NCI-H1092 (cell line): ENCODE data around the gene DBF4B.

Source experiments
- DNase-seq: peaks from one replicate; lab custom pipeline; 2025; lab: John Stamatoyannopoulos, UW

Gene DBF4B

GRCh38 chr17:44777394-44778348 is 69.2 kb downstream of the DBF4B start:
- DNase-seq: no peak

DNA sequence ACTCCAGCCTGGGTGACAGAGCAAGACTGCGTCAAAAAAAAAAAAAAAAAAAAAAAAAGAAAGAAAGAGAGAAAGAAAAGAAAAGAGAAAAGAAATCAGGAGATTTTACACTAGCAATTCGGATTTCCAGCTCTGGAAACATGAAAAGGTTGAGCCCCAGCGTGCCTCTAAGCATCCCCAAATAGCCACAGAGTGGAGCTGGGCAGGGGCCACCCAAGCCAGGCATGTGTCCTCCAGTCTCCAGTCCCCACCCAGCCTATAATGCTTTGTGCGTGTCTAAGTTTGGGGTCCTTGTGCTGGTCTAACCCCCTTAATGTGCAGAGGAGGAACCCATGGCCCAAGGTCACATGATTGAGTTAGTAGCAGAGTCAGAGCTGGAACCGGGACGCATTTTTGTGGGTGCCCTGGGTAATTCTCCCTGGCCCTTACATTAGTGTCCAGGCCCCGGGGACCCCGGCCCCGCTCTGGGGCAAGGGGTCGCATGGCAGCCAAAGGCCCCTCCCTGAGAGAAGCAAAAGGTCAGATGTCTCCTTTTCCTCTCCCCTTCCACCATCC is 70.3 kb downstream of the DBF4B start:
- DNase-seq: no peak

DNA sequence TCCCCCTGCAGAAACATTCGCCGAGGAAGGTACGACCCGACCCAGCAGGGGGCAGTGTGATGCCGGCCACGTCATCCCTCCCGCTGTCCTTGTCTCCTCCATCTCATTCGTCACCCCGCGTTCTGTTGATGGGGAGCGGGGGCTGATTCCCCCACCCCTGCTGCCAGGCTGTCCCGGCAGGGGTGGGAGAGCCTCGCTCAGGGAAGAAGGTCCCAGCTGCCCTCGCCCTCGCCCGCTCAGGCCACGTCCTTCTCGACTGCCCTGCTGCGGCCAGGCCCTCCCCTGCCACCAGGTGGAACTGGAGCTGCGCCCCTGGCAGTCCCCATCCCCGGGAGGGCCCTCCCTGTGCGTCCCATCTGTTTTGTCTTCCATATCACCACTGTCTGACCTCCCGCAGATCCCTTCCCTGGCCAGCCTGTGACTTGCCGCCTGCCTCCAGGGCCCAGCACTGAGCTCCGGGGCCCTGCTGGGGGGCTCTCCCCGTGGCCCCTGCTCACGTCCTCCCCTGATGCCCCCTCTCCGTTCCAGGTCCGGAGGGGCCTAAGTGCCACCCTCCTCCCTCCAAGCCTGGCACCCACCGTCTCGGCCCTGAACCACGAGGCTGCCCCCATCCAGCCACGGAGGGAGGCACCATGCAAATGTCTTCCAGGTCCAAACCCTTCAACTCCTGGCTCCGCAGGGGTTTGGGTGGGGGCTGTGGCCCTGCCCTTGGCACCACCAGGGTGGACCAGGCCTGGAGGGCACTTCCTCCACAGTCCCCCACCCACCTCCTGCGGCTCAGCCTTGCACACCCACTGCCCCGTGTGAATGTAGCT is 71.0 kb downstream of the DBF4B start:
- DNase-seq: peak; percentile 21

DNA sequence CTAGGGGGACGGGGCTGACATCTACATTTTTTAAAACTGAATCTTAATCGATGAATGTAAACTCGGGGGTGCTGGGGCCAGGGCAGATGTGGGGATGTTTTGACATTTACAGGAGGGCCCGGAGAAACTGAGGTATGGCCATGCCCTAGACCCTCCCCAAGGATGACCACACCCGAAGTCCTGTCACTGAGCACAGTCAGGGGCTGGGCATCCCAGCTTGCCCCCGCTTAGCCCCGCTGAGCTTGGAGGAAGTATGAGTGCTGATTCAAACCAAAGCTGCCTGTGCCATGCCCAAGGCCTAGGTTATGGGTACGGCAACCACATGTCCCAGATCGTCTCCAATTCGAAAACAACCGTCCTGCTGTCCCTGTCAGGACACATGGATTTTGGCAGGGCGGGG is 71.7 kb downstream of the DBF4B start:
- no peak for DNase-seq

DNA sequence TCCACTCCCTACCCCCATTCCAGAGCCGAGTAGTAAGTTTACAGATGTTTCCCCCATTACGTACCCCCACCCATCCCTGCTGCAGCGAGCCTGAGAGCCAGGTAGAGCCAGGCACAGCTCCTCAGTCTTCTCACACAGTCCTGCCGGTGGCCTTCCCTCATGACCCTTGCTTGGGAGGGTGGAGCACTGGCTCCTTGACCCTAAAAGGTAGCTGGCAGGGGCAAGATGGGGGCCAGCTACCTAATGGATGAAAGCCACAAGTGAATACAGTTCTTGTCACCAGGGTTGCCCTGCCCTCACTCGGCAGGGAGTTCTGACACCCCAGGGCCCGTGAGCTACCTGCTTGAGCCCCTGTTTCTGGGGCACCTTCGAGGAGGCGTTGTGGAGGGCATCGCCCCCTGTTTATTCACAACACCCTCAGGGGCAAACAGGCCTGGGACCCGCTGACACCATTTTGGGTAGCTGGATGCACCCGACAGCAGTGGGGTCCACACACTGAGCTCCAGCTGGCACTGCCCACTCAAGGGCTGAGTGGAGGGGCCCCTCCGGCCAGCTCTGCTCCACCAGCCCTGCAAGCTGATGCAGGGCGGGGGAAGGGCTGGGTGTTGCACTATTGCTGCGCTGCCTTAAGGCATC is 72.5 kb downstream of the DBF4B start:
- no peak for DNase-seq

- no peak for DNase-seq
Measured at GRCh38 chr17:44781551-44782325, 73.3 kb downstream of the DBF4B start.

DNA sequence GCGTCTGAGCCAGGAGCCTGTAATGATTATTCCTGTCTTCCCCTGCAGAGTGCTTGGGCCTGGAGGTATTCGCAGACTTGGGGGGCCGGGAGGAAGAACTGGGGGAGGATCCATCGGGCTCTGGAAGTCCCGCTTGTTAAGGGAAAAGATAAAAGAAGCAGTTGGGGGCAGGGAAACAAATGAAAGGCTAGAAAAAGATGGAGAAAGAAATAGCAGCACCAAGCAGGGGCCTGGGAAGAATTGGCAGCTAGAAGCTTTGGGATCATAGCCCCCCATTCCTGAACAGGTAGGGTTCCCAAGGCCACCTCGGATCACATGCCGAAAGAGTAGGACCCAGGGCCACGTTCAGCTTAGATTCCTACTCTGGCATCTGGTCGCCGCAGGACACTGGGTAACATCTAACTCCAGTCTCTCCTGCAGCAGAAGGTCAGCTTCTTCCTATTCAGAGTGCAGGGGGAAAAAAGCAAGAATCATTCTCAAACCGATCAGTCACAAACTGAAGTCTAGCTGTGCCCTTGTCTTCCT is 73.9 kb downstream of the DBF4B start:
- no peak for DNase-seq

DNA sequence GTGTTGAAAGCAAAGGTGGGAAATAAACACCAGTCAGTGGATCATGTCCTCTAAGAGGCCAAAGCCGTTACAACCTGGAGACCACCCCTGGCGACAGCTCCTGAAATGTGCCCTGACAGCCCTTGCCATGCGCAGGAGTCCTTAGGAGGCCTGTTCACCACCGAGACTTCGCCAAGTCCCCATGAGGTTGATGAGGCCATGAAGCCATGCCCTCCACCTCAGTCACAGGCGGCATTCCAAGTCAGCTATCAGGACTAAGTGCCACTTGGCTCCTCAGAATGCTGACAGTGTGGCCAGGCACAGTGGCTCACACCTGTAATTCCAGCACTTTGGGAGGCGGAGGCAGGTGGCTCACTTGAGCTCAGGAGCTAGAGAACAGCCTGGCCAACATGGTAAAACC is 77.5 kb downstream of the DBF4B start:
- DNase-seq: no peak

GRCh38 chr17:44786551-44787081 is 78.2 kb downstream of the DBF4B start:
- DNase-seq: peak; percentile 34

DNA sequence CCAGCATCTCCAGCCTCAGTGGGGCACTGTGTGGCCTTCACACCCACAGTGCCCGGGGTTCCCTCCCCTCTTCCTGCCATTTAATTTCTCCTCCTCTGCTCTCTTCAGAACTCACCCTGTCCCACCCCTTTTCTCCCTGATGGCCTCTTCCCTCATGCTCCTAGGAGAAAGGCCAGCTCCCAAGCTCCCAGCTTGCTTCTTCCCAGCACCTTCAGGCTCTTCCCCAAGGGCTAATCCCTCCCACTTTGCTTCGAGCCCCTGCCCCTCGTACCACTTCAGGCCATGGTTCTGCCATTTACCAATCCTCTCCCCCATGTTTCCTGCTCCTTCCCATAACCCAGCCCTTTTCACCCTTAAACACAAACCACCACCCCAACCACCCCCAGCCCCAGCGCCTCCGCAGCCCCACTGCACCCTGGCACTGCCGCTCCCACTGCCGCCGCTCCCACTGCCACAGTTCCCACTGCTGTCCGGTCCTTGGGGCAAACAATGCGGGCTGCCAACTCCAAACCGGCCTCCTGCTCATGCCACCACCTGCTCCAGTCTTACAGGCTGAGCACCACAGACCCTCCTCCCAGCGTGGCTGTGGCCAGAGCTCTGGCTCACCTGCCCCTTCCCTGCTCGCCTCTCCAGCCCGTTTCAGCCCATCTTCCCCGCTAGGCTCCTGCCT is 78.9 kb downstream of the DBF4B start:
- no peak for DNase-seq

- DNase-seq: no peak
Measured at GRCh38 chr17:44788139-44788538, 79.7 kb downstream of the DBF4B start.

DNA sequence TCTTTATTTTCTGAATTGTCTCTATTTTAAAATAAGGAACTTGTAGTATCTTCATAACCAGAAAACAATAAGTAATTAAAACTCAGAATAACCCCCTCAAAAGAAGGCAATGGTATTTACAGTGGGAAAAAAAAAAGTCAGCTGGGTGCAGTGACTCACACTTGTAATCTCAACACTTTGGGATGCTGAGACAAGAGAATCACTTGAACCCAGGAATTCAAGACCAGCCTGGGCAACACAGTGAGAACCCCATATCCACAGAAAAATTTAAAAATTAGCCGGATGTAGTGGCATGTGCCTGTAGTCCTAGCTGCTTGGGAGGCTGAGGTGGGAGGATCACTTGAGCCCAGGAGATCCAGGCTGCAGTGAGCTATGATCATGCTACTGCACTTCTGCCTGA is 83.8 kb downstream of the DBF4B start:
- no peak for DNase-seq

DNA sequence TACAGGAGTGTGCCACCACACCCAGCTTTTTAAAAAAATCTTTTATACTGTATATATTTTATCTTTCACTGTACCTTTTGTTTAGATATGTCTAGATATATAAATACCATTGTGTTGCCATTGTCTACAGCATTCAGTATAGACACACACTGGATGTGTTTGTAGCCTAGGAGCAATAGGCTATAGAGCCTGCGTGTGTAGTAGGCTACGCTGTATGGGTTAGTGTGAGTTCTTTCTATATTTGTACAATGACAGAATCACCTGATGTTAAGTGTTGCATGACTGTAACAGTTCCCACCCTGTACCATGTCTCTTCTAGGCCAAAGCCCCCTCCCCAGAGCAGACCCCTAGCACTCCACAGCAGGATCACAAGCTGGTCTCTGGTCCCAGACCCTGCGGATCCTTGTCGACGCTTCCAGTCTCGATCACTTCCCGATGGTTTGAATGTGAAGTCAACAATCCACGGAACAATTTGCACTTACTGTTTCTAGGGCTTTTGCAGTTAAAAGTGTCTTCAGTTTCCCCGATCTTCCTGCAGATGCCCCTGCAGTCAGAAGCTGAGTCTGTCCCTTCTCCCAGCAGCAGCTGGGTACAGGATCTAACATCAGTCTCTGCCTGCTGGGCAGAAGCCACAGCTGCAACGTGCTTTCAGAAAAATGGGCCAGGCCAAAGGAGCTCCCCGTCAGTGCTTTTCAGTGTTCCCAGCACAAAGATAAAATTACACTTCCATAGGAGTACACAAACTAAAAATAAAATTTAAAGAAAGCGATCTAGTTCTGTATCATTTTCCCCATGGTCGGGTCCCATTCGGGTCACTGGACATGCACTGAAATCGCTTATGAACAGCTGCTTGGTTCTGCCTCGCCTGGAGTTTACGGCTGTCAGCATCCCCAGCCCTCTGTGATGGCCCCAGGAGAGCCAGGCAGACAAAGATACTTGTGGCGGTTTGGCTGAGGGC is 85.7 kb downstream of the DBF4B start:
- no peak for DNase-seq

DNA sequence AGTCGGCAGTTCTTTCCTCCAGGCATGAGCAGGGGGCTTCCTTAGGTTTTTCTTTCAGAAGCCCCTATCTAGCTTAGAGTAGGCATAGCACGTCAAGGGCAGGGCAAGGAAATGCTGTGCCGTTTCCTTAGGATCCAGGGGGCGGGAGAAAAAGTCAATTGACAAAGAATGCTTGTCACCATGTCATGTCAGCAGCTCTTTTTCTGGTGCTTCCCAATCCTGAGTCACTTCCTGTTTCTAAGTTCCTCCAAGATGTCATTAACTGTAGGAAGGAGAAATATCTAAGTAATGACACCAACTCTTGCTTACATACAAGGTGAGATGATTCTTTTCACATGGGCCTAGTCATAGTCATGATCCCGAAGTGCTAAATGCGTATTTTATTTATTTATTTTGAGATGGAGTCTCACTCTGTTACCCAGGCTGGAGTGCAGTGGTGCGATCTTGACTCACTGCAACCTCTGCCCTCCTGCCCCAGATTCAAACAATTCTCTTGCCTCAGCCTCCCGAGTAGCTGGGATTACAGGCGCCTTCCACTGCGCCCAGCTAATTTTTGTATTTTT is 86.5 kb downstream of the DBF4B start:
- no peak for DNase-seq

DNA sequence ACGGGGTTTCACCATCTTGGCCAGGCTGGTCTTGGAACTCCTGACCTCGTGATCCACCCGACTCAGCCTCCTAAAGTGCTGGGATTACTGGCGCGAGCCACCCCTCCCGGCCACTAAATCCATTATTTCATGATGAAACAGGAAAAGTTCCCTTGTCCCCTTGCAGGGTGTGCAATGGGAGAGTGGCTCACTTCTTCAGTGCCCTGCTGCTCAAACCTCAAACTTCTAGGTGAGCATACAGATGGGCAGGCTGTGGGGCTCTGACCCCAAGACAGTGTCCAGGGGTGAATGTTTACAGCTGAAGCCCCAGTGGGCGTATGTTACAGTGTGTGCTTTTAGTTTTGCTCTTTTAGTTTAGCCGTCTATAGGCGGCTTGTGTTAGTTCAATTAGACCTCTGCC is 87.0 kb downstream of the DBF4B start:
- no peak for DNase-seq

- no peak for DNase-seq
Measured at GRCh38 chr17:44795928-44796327, 87.5 kb downstream of the DBF4B start.

DNA sequence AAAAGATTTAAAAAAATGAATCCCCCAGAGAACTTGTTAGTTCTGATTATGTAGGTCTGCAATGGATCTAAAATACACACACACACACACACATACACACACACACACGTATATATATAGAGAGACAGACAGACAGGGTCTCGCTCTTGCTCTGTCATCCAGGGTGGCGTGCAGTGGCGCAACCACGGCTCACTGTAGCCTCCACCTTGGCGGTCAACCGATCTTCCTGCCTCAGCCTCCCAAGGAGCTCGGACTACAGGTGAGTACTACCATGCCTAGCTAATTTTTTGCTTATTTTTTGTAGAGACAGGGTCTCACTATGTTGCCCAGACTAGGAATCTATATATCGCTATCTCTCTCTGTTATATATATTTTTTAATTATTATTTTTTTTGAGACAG is 88.3 kb downstream of the DBF4B start:
- DNase-seq: no peak

GRCh38 chr17:44797802-44798201 is 89.3 kb downstream of the DBF4B start:
- DNase-seq: no peak

- no peak for DNase-seq
Measured at GRCh38 chr17:44798356-44798755, 89.9 kb downstream of the DBF4B start.
